GM19395 (cell line): ENCODE data around the gene SZT2.
"Not testable (repeated sequence)": the region's sequence is repeated elsewhere in the genome, so short reads cannot be mapped to it uniquely, and the experiment has no call there.

Experiments
- ATAC-seq: cut with Tn5 transposase; IDR thresholded peaks from one replicate; pipeline ENCODE4 v1.9.1; 2021; ENCODE audit warnings: mild to moderate bottlenecking, moderate library complexity; ENCODE audit not compliant: unreplicated experiment

Gene SZT2

DNA sequence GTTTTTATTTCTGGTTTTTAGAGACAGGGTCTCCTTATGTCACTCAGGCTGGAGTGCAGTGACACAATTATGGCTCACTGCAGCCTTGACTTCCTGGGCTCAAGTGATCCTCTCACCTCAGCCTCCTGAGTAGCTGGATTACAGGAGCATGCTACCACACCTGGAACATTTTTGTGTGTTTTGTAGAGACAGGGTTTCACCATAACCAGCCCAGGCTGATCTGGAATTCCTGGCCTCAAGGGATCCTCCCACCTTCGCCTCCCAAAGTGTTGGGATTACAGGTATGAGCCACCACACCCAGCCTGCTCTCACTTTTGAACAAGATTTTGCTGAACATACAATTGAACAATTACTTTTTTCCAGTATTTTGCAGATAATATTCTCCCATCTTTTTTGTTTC, 88.0 kb downstream of the SZT2 start:
- ATAC-seq = no peak

GRCh38 chr1:43479414-43479813, 89.7 kb downstream of the SZT2 start:
- ATAC-seq = no peak

DNA sequence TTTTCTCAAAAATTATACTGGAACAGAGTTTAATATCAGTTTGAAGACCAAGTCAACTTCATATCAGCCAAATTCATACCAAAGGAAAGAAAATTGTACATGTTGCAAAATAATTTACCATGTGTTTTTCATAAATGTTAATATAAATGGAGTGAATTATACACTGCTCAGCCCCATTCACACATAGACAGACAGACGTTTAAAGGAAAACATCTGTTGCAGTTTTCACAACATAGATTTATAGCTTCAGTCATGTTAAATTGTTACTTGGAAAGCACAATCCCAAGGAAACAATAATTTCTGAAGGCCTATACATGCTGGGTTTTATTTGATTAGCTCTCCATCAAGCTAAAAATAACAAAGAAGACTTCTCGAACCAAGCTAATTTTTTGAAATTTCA, 91.8 kb downstream of the SZT2 start:
- no peak for ATAC-seq

- no peak for ATAC-seq
These were observed 92.5 kb downstream of the SZT2 start for GRCh38 chr1:43482215-43482614.

DNA sequence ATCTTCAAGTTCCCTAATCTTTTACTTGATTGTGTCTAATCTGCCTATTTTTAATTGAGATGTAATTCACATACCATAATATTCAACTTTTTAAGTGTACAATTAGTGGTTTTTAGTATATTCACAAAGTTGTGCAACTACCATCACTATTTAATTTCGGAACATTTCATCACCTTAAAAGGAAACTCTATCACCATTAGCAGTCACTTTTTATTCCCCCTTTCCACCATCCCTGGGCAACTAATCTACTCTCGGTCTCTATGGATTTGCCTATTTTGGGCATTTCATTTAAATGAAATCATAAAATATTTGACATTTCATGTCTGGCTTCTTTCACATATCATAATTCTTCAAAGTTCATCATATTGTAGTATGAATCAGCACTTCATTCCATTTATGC, 94.7 kb downstream of the SZT2 start:
- no peak for ATAC-seq

DNA sequence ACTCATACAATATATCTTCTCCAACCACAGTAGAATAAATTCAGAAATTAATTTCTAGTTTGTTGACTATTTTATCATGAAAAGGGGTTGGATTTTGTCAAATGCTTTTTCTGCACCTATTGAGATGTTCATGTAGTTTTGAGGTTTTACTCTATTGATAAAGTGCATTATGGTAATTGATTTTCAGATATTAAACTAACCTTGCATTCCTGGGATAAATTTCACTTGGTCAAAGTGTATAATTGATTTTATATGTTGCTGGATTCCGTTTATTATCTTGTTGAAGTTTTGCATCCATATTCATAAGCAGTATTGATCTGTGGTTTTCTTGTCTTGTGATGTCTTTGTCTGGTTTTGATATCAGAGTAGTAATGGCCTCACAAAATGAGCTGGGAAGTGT, 98.5 kb downstream of the SZT2 start:
- ATAC-seq = no peak

DNA sequence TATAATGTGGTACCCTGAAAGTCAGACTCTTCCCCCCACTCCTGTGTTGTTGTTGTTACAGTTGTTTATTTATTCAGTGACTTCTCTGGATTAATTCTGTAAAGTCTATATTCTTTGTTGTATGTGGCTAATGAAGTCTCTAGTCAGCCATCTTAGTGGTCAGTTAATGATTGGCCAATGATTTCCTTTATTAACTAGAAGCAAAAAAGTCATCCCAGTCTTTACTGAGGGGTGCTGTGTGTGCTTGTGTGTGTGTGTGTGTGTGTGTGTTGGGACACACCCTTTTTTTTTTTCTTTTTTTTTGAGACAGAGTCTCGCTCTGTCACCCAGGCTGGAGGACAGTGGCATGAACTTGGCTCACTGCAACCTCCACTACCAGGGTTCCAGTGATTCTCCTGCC, 101.4 kb downstream of the SZT2 start:
- ATAC-seq = no peak

- no peak for ATAC-seq
These were observed 103.1 kb downstream of the SZT2 start for GRCh38 chr1:43492826-43493225.

DNA sequence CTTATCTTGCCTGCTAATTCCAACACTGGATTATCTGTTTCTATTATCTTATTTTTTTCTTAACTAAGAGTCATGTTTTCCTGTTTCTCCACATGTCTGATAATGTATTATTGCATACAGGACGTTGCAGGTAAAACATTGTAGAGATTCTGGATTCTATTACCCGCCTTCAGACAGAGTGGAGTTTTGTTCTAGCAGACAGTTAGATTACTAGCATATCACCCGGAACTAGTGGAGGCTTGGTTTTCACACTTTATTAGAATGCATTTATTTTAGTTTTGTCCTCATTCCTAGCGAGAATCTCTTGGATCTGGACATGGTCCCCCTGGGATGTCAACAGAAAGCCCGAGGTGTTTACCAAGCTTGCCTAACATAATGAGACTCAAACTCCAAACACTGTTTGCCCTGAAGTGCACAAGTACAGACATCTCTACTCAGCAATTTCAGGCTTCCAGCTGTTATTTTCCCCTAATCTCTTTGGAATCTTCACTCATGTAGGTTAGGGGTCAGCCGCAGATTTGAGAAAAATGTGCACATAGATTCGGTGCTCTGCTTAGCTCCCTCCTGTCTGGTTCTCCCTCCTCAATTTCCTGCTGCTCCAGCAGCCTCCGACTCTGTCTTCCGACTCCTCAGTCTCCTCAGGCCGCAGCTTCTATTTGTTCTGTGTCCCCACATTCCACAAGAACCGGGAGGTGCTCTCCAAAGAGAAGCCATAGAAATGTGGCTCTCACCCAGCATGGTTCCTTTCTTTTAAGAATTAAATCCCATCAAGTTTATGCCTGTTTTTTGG, 104.2 kb downstream of the SZT2 start:
- ATAC-seq = no peak

DNA sequence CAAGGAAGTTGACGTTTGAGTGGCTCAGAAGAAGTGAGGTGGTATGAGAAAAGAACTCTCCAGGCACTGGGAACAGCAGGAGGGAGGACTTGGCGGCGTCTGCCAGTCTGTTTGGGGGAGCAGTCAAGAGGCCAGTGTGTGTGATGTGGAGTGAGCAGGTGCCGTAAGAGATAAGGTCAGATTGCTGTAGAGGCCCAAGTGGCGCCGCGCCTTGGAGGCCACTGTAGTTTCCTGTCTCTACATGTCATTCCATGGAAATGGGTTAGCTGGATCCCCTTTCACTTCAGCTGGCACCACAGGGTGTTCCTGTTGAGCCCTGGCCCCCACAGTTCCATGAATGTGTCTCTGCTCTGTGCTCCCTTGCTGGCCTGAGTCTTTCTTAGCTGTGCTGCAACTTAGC, 105.5 kb downstream of the SZT2 start:
- no peak for ATAC-seq

DNA sequence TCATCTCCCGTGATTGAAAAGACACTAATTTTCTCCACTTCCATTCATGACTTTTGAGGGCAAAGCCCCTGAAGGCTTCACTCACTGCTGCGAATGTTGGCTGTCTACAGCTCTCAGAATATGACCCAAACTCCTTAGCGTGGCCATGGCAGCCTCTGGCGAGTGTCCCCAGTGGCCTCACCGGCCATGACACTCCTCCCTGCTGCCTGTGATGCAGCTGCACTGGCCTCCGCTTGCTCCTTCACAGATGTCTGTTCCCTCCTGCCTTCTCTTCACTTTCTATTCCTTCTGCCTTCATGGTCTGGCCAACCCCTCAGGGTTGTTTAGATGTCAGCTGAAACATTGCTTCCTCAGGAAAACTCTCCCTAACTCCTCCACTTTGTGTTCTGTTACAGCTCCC, 110.2 kb downstream of the SZT2 start:
- ATAC-seq = no peak

GRCh38 chr1:43501806-43502205, 112.1 kb downstream of the SZT2 start:
- ATAC-seq = not testable (repeated sequence)

DNA sequence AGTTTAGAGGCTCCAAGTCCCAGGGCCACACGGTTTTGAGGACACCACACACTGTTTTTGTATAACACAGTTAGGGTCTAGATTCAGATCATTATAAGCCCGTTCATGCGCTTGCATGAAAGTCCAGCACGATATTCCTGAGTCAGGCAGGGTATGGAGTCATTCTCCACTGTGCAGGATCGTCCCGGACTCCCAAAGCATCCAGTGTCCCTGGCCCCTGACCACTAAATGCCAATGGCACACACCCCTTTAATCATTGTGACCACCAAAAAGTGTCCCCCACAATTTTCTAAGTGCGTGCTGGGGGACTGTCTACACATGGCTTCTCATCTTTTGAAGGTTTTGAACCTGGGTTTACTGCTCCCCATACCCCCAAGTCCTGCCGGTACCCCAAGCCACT, 113.8 kb downstream of the SZT2 start:
- no peak for ATAC-seq
